HG02852 (cell line): Measurements from ENCODE around the gene C1orf115.
"Not testable (repeated sequence)": the region's sequence is repeated elsewhere in the genome, so short reads cannot be mapped to it uniquely, and the experiment has no call there.

Experiments
- ATAC-seq: cut with Tn5 transposase; IDR thresholded peaks from one replicate; pipeline ENCODE4 v1.9.1; 2021; ENCODE audit warnings: mild to moderate bottlenecking, moderate library complexity; ENCODE audit not compliant: unreplicated experiment

C1orf115 gene

GRCh38 chr1:220690140-220691052, at the start of gene C1orf115:
C1orf115 (plus strand) TSS chr1:220690363; CDS start chr1:220690403, 40 bp downstream.
- peak; percentile 94 for ATAC-seq

GRCh38 chr1:220642285-220642684, 47.9 kb upstream of the C1orf115 start:
- ATAC-seq: no peak

GRCh38 chr1:220652995-220653394, 37.2 kb upstream of the C1orf115 start:
- no peak for ATAC-seq

- peak; percentile 97 for ATAC-seq
Observed at GRCh38 chr1:220655509-220655908, 34.7 kb upstream of the C1orf115 start.

GRCh38 chr1:220655961-220656740, 34.0 kb upstream of the C1orf115 start:
- peak; percentile 22 for ATAC-seq

GRCh38 chr1:220666349-220666748, 23.8 kb upstream of the C1orf115 start:
- ATAC-seq: no peak

- ATAC-seq: no peak
Observed at GRCh38 chr1:220669005-220669404, 21.2 kb upstream of the C1orf115 start.

GRCh38 chr1:220670365-220670764, 19.8 kb upstream of the C1orf115 start:
- no peak for ATAC-seq

GRCh38 chr1:220673921-220674320, 16.2 kb upstream of the C1orf115 start:
- no peak for ATAC-seq

GRCh38 chr1:220677251-220677650, 12.9 kb upstream of the C1orf115 start:
- no peak for ATAC-seq

GRCh38 chr1:220680085-220680687, 10.0 kb upstream of the C1orf115 start:
- peak; percentile 97 for ATAC-seq

- no peak for ATAC-seq
Observed at GRCh38 chr1:220681220-220681880, 8.8 kb upstream of the C1orf115 start.

GRCh38 chr1:220682901-220683576, 7.1 kb upstream of the C1orf115 start:
- ATAC-seq: no peak

GRCh38 chr1:220683716-220684115, 6.4 kb upstream of the C1orf115 start:
- not testable (repeated sequence) for ATAC-seq

- no peak for ATAC-seq
Observed at GRCh38 chr1:220684890-220685289, 5.3 kb upstream of the C1orf115 start.

- ATAC-seq: no peak
Observed at GRCh38 chr1:220685879-220686278, 4.3 kb upstream of the C1orf115 start.

- ATAC-seq: no peak
Observed at GRCh38 chr1:220687809-220688208, 2.4 kb upstream of the C1orf115 start.

GRCh38 chr1:220689666-220690065, 497 bp upstream of the C1orf115 start:
- no peak for ATAC-seq

- no peak for ATAC-seq
Observed at GRCh38 chr1:220691053-220691684, 1.0 kb downstream of the C1orf115 start.
